ENCODE measurements around the gene KRT74.

DNA sequence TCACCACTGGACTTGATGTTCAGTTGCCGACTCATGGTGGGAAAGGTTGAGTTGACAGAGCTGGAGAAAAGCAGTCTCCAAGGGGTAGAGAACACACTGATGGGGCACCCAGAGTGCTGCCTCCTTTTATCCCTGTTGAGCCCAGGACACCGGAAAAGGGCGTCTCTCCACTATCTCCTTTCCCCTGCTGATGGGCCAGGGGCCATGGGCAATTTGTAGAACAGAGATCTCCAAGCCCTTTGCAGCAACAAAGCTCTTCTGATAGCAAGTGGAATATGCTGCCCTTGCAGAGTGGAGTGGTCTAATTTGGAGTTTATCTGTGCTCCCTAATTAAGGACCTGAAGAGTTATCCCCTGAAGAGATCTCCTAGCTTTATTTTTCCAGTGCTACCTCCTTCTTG, at the start of gene KRT74:
- TF ChIP-seq, protein P1, sequence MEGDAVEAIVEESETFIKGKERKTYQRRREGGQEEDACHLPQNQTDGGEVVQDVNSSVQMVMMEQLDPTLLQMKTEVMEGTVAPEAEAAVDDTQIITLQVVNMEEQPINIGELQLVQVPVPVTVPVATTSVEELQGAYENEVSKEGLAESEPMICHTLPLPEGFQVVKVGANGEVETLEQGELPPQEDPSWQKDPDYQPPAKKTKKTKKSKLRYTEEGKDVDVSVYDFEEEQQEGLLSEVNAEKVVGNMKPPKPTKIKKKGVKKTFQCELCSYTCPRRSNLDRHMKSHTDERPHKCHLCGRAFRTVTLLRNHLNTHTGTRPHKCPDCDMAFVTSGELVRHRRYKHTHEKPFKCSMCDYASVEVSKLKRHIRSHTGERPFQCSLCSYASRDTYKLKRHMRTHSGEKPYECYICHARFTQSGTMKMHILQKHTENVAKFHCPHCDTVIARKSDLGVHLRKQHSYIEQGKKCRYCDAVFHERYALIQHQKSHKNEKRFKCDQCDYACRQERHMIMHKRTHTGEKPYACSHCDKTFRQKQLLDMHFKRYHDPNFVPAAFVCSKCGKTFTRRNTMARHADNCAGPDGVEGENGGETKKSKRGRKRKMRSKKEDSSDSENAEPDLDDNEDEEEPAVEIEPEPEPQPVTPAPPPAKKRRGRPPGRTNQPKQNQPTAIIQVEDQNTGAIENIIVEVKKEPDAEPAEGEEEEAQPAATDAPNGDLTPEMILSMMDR (IDR thresholded peaks at IDR 0.05) = no peak
- TF ChIP-seq POLR2A (IDR thresholded peaks at IDR 0.05) = no peak
